ENCODE measurements around the gene RC3H2.

DNA sequence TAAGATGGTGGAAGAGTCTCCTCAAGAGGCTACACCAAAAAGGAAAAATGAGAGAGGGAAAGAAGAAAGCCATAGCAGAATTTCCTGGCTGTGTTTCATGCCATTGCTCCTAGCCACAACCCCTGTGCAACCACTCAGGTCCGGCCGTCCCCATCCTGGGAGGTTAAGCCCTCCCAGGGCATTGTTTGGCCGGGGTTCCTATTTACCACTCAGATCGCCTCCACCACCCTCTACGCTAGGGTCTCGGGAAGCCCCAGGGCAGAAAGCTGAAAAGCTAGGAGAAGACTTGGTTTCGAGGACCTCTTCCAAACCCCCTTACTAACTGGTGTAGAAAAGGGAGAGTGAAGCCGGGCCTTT lies 715 bp downstream of the RC3H2 start:
- TF ChIP-seq SIN3A (IDR thresholded peaks at IDR 0.05; ENCODE audit: borderline replicate concordance, insufficient read depth, low read length) = no peak
- TF ChIP-seq FOXP2 (optimal IDR thresholded peaks at IDR 0.05; ENCODE audit: borderline replicate concordance, extremely low read depth, extremely low read length, insufficient read depth) = no peak
- TF ChIP-seq POLR2AphosphoS5 (IDR thresholded peaks at IDR 0.05; ENCODE audit: low read depth, low read length) = no peak
- TF ChIP-seq, protein P1, sequence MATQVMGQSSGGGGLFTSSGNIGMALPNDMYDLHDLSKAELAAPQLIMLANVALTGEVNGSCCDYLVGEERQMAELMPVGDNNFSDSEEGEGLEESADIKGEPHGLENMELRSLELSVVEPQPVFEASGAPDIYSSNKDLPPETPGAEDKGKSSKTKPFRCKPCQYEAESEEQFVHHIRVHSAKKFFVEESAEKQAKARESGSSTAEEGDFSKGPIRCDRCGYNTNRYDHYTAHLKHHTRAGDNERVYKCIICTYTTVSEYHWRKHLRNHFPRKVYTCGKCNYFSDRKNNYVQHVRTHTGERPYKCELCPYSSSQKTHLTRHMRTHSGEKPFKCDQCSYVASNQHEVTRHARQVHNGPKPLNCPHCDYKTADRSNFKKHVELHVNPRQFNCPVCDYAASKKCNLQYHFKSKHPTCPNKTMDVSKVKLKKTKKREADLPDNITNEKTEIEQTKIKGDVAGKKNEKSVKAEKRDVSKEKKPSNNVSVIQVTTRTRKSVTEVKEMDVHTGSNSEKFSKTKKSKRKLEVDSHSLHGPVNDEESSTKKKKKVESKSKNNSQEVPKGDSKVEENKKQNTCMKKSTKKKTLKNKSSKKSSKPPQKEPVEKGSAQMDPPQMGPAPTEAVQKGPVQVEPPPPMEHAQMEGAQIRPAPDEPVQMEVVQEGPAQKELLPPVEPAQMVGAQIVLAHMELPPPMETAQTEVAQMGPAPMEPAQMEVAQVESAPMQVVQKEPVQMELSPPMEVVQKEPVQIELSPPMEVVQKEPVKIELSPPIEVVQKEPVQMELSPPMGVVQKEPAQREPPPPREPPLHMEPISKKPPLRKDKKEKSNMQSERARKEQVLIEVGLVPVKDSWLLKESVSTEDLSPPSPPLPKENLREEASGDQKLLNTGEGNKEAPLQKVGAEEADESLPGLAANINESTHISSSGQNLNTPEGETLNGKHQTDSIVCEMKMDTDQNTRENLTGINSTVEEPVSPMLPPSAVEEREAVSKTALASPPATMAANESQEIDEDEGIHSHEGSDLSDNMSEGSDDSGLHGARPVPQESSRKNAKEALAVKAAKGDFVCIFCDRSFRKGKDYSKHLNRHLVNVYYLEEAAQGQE (IDR thresholded peaks at IDR 0.05; ENCODE audit: insufficient read depth in 1 of 2, low read depth in 2 of 2, low read length in 2 of 2) = no peak
